ENCODE data around the gene ZNF660. TPM values are rescaled to one million over a fixed set of nuclear protein-coding genes. Genes with fewer than 3 reads are reported as not detected.
"Not testable (repeated sequence)": the region's sequence is repeated elsewhere in the genome, so short reads cannot be mapped to it uniquely, and the experiment has no call there.

The ZNF660 gene
- 0.44 and 0.51 TPM in 2 replicates for total RNA-seq (2012; rRNA removed)

- peak within 1 kb of the TSS; percentile 88 for H3K9ac ChIP-seq (ENCODE audit: low read depth, low read length)
- peaks cover 3% of the 10 kb centered on the region for H3K36me3 ChIP-seq (ENCODE audit: insufficient read depth, low read length)
- H3K9me3 ChIP-seq (replicated peaks; ENCODE audit: low read length) = no peaks in the 10 kb centered on the region
- peak within 1 kb of the TSS; percentile 77 for H3K4me3 ChIP-seq (ENCODE audit: low read length)
- H3K4me1 ChIP-seq (ENCODE audit: control insufficient read depth, insufficient read depth, low read length) = peaks cover 19% of the 10 kb centered on the region
- H3K27me3 ChIP-seq (ENCODE audit: control insufficient read depth, insufficient read depth, low read length) = no peaks in the 10 kb centered on the region
- H3K4me2 ChIP-seq (ENCODE audit: low read length) = peak within 1 kb of the TSS; percentile 94
Measured at GRCh38 chr3:44584646-44585501, at the start of gene ZNF660. ZNF660 (plus strand) TSS chr3:44584964; CDS start chr3:44594194, 9,230 bp downstream.

DNA sequence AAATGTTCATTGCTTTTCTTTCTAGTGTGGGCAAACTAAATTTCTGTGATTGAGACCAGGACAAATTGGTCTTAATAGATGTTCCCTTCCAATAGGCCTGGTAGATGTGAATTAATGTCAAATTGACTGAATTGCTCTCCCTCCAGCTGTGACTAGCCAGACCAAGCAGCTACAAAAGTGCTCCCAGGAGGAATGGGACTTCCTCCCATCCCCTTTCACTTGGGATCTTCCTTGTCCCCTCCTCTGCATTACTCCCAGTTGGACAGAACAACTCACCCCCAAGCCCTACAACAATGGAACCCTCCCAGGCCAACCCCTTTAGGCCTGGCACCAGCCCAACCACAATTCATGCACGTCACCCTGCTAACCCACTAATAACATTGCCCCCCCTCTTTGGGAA lies 49.4 kb upstream of the ZNF660 start:
- peaks cover 9% of the 10 kb centered on the region for H3K27me3 ChIP-seq (ENCODE audit: control insufficient read depth, insufficient read depth, low read length)
- no peaks in the 10 kb centered on the region for H3K4me1 ChIP-seq (ENCODE audit: control insufficient read depth, insufficient read depth, low read length)
- no peak overlapping the region for H3K4me2 ChIP-seq (ENCODE audit: low read length)
- no peak overlapping the region for H3K4me3 ChIP-seq (ENCODE audit: low read length)
- H3K36me3 ChIP-seq (ENCODE audit: insufficient read depth, low read length) = no peaks in the 10 kb centered on the region
- H3K9me3 ChIP-seq (replicated peaks; ENCODE audit: low read length) = no peaks in the 10 kb centered on the region
- no peak overlapping the region for H3K9ac ChIP-seq (ENCODE audit: low read depth, low read length)

- not testable (repeated sequence) for H3K9me3 ChIP-seq (replicated peaks; ENCODE audit: low read length); H3K27me3 ChIP-seq (ENCODE audit: control insufficient read depth, insufficient read depth, low read length); H3K4me3 ChIP-seq (ENCODE audit: low read length); H3K4me2 ChIP-seq (ENCODE audit: low read length); H3K36me3 ChIP-seq (ENCODE audit: insufficient read depth, low read length); H3K4me1 ChIP-seq (ENCODE audit: control insufficient read depth, insufficient read depth, low read length); H3K9ac ChIP-seq (ENCODE audit: low read depth, low read length)
Measured at GRCh38 chr3:44544811-44545210, 40.0 kb upstream of the ZNF660 start.

DNA sequence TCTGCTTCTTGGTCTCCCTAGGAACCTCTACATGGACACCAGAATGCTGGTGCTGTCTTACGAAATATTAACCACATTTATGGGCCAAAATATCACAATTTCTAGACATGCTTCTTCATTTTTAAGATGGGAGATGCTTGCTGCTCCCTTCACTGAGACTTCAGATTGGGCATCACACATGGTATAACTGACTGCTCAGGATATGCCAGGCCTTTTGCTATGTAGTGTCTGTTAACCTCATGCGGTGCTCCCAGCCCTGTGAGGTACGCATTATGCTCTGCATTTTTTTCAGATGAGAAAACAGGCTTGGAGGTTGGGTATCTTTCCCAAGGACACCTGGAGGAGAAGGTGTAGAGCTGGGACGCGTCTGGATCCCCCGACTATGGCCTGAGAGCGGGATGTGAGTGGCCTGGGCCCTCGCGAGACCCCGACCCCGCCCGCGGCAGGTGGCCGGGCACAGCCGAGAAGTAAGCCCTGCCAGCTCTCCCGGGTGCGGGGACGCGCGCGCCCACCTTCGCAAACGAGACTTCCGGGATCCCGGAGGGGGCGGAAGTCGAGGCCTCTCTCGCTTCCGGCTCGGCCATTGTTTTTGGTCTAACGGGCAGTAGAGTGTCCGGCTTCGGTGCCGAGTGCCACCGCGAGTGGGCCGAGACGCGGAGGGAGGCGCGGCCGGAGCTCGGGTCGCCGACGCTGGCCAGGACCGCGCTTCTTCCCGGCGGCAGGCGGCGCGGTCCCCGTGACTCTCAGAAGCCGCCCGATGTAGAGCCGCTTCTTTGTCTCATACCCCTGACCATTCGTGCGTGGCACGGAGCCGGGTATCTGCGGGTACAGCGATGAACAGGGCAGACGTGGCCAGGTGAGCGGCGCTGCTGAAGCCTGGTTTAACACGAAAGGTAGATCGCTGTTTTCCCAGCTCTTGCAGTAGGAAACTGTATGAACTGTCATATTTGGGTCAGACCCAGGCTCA lies 29.9 kb upstream of the ZNF660 start, which contains the start of gene ZKSCAN7:
Gene ZKSCAN7 (plus strand): TSS at position 568 of the 967 bp plus-strand sequence. CDS start 1,855 bp downstream, outside the sequence.
- Histone ChIP-seq H3K4me2 (ENCODE audit: low read length) (peak within 1 kb of the TSS; percentile 93), H3K9ac (ENCODE audit: low read depth, low read length) (peak within 1 kb of the TSS; percentile 90), H3K9me3 (replicated peaks; ENCODE audit: low read length) (no peaks in the 10 kb centered on the region), H3K4me1 (ENCODE audit: control insufficient read depth, insufficient read depth, low read length) (peaks cover 7% of the 10 kb centered on the region), H3K36me3 (ENCODE audit: insufficient read depth, low read length) (peaks cover 11% of the 10 kb centered on the region), H3K27me3 (ENCODE audit: control insufficient read depth, insufficient read depth, low read length) (no peaks in the 10 kb centered on the region), H3K4me3 (ENCODE audit: low read length) (peak within 1 kb of the TSS; percentile 92)

- H3K36me3 ChIP-seq (ENCODE audit: insufficient read depth, low read length) = peaks cover 14% of the 10 kb centered on the region
- no peaks in the 10 kb centered on the region for H3K27me3 ChIP-seq (ENCODE audit: control insufficient read depth, insufficient read depth, low read length)
- peaks cover 7% of the 10 kb centered on the region for H3K4me1 ChIP-seq (ENCODE audit: control insufficient read depth, insufficient read depth, low read length)
- H3K9ac ChIP-seq (ENCODE audit: low read depth, low read length) = peak overlapping the region; percentile 90
- H3K4me3 ChIP-seq (ENCODE audit: low read length) = peak overlapping the region; percentile 92
- H3K4me2 ChIP-seq (ENCODE audit: low read length) = peak overlapping the region; percentile 93
- no peaks in the 10 kb centered on the region for H3K9me3 ChIP-seq (replicated peaks; ENCODE audit: low read length)
Measured at GRCh38 chr3:44555723-44556122, 29.0 kb upstream of the ZNF660 start.

- H3K9ac ChIP-seq (ENCODE audit: low read depth, low read length) = no peak overlapping the region
- H3K27me3 ChIP-seq (ENCODE audit: control insufficient read depth, insufficient read depth, low read length) = no peaks in the 10 kb centered on the region
- no peaks in the 10 kb centered on the region for H3K9me3 ChIP-seq (replicated peaks; ENCODE audit: low read length)
- peaks cover 23% of the 10 kb centered on the region for H3K36me3 ChIP-seq (ENCODE audit: insufficient read depth, low read length)
- no peak overlapping the region for H3K4me3 ChIP-seq (ENCODE audit: low read length)
- peaks cover 7% of the 10 kb centered on the region for H3K4me1 ChIP-seq (ENCODE audit: control insufficient read depth, insufficient read depth, low read length)
- H3K4me2 ChIP-seq (ENCODE audit: low read length) = no peak overlapping the region
Measured at GRCh38 chr3:44557074-44557473, 27.7 kb upstream of the ZNF660 start.

DNA sequence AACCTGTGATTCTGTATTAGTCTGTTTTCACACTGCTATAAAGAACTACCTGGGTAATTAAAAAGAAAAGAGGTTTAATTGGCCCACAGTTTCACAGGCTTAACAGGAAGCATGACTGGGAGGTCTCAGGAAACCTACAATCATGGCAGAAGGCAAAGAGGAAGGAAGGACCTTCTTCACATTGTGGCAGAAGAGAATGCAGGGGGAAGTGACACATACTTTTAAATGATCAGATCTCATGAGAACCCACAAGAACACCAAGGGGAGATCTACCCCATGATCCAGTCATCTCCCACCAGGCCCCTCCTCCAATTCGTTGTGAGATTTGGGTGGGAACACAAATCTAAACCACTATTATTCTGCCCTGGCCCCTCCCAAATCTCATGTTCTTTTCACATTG lies 23.7 kb upstream of the ZNF660 start:
- H3K4me2 ChIP-seq (ENCODE audit: low read length) = no peak overlapping the region
- H3K4me1 ChIP-seq (ENCODE audit: control insufficient read depth, insufficient read depth, low read length) = peaks cover under 1% of the 10 kb centered on the region
- H3K9me3 ChIP-seq (replicated peaks; ENCODE audit: low read length) = no peaks in the 10 kb centered on the region
- no peaks in the 10 kb centered on the region for H3K27me3 ChIP-seq (ENCODE audit: control insufficient read depth, insufficient read depth, low read length)
- H3K36me3 ChIP-seq (ENCODE audit: insufficient read depth, low read length) = peaks cover 36% of the 10 kb centered on the region
- H3K4me3 ChIP-seq (ENCODE audit: low read length) = no peak overlapping the region
- no peak overlapping the region for H3K9ac ChIP-seq (ENCODE audit: low read depth, low read length)

DNA sequence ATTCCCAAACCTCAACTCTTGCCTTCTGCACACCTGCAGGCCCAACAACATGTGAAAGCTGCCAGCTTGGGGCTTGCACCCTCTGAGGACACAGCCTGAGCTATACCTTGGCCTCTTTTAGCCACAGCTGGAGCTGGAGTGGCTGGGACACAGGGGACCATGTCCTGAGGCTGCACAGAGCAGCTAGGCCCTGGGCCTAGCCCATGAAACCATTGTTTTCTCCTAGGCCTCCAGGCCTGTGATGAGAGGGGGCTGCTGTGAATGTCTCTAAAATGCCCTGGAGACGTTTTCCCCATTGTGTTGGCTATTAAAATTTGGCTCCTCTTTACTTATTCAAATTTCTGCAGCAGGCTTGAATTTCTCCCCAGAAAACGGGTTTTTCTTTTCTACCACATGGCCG lies 22.6 kb upstream of the ZNF660 start:
- H3K9me3 ChIP-seq (replicated peaks; ENCODE audit: low read length) = no peaks in the 10 kb centered on the region

GRCh38 chr3:44568561-44568960 lies 16.2 kb upstream of the ZNF660 start:
- H3K9me3 ChIP-seq (replicated peaks; ENCODE audit: low read length) = peaks cover 38% of the 10 kb centered on the region
- peaks cover 48% of the 10 kb centered on the region for H3K36me3 ChIP-seq (ENCODE audit: insufficient read depth, low read length)
- H3K4me3 ChIP-seq (ENCODE audit: low read length) = no peak overlapping the region
- no peak overlapping the region for H3K4me2 ChIP-seq (ENCODE audit: low read length)
- H3K27me3 ChIP-seq (ENCODE audit: control insufficient read depth, insufficient read depth, low read length) = no peaks in the 10 kb centered on the region
- no peaks in the 10 kb centered on the region for H3K4me1 ChIP-seq (ENCODE audit: control insufficient read depth, insufficient read depth, low read length)
- H3K9ac ChIP-seq (ENCODE audit: low read depth, low read length) = no peak overlapping the region

More for the DNA sequence above, 22.6 kb upstream of the ZNF660 start:
- Histone ChIP-seq H3K4me3 (ENCODE audit: low read length) (no peak overlapping the region), H3K9ac (ENCODE audit: low read depth, low read length) (no peak overlapping the region), H3K4me2 (ENCODE audit: low read length) (no peak overlapping the region), H3K4me1 (ENCODE audit: control insufficient read depth, insufficient read depth, low read length) (no peaks in the 10 kb centered on the region), H3K27me3 (ENCODE audit: control insufficient read depth, insufficient read depth, low read length) (no peaks in the 10 kb centered on the region), H3K36me3 (ENCODE audit: insufficient read depth, low read length) (peaks cover 33% of the 10 kb centered on the region)

- no peak overlapping the region for H3K4me2 ChIP-seq (ENCODE audit: low read length)
- H3K36me3 ChIP-seq (ENCODE audit: insufficient read depth, low read length) = peaks cover 38% of the 10 kb centered on the region
- H3K27me3 ChIP-seq (ENCODE audit: control insufficient read depth, insufficient read depth, low read length) = no peaks in the 10 kb centered on the region
- H3K9ac ChIP-seq (ENCODE audit: low read depth, low read length) = no peak overlapping the region
- peaks cover 41% of the 10 kb centered on the region for H3K9me3 ChIP-seq (replicated peaks; ENCODE audit: low read length)
- H3K4me1 ChIP-seq (ENCODE audit: control insufficient read depth, insufficient read depth, low read length) = no peaks in the 10 kb centered on the region
- no peak overlapping the region for H3K4me3 ChIP-seq (ENCODE audit: low read length)
Measured at GRCh38 chr3:44571024-44571423, 13.7 kb upstream of the ZNF660 start.

- no peak overlapping the region for H3K9ac ChIP-seq (ENCODE audit: low read depth, low read length)
- no peaks in the 10 kb centered on the region for H3K27me3 ChIP-seq (ENCODE audit: control insufficient read depth, insufficient read depth, low read length)
- no peak overlapping the region for H3K4me2 ChIP-seq (ENCODE audit: low read length)
- H3K4me3 ChIP-seq (ENCODE audit: low read length) = no peak overlapping the region
- peaks cover 12% of the 10 kb centered on the region for H3K9me3 ChIP-seq (replicated peaks; ENCODE audit: low read length)
- no peaks in the 10 kb centered on the region for H3K4me1 ChIP-seq (ENCODE audit: control insufficient read depth, insufficient read depth, low read length)
- H3K36me3 ChIP-seq (ENCODE audit: insufficient read depth, low read length) = peaks cover 2% of the 10 kb centered on the region
Measured at GRCh38 chr3:44576613-44577012, 8.2 kb upstream of the ZNF660 start.

Measured in skeletal muscle satellite cell (primary cell).